GM21825 (cell line): ENCODE data around the gene NEUROD1.

Experiments used
- ATAC-seq: cut with Tn5 transposase; IDR thresholded peaks from one replicate; pipeline ENCODE4 v1.9.1; 2021; ENCODE audit warnings: mild to moderate bottlenecking, moderate library complexity; ENCODE audit not compliant: unreplicated experiment

Gene NEUROD1

GRCh38 chr2:181680937-181681811, 857 bp upstream of the NEUROD1 start:
- no peak for ATAC-seq

GRCh38 chr2:181679544-181679979, 755 bp downstream of the NEUROD1 start:
- ATAC-seq, result no peak

GRCh38 chr2:181678861-181679543, 1.3 kb downstream of the NEUROD1 start:
- no peak for ATAC-seq

GRCh38 chr2:181677912-181678586, 2.3 kb downstream of the NEUROD1 start:
- ATAC-seq, result peak; percentile 48

- no peak for ATAC-seq
Measured at GRCh38 chr2:181675254-181675653, 5.1 kb downstream of the NEUROD1 start.

GRCh38 chr2:181674461-181674860, 5.9 kb downstream of the NEUROD1 start:
- ATAC-seq, result no peak

DNA sequence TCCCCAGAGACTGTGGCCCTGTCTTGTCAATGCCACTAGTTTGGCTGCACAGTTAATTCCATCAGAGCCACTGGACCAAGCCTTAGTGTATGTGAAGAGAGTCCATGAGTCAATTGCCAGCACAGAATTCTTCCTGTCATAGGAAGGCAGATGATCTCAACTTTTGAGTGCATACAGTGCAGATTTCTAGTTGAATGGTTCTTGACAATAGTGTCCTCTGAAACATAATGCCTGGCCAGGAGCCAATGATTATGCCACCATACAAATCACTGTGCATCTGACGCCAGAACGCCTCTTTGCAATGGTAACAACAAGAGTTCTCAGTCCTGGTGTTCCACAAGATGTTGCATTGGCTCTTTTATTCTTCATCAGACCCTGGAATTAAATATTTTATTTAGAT, 7.1 kb downstream of the NEUROD1 start:
- ATAC-seq, result no peak

GRCh38 chr2:181672255-181673008, 7.9 kb downstream of the NEUROD1 start:
- peak; percentile 95 for ATAC-seq

DNA sequence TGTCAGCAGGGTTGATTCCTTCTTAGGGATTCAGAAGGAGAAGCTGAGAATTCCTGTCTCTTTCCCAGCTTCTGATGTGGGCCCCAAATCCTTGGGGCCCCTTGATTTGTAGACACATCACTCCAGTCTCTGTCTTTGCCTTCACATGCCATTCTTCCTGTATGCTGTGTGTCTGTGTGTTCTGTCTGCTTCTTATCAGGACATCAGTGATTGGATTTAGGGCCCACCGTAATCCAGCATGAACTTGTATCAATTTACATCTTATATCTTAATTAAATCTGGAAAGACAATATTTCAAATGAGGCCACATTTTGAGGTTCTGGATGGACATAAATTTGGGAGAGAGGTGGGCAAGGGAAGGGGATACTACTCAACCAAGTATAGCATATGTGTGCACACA, 9.7 kb downstream of the NEUROD1 start:
- no peak for ATAC-seq

DNA sequence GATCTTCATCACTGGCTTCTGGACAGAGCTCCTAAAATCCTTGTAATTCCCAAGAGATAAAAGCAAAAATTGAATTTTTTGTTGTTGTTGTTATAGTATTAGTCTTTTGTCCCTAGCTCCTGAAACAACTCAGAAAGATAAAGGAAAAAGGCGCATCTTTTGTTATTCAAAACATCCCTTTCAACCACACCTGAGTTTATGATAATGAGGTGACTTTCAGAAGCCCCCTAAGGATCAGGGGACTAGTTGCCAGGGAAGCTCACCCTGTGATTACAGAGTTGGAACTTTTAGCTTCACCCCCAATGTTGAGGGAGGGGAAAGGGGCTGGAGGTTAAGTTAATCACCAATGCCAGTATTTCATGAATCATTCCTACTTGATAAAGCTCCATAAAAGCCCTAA, 13.1 kb downstream of the NEUROD1 start:
- no peak for ATAC-seq

GRCh38 chr2:181662287-181662686, 18.0 kb downstream of the NEUROD1 start:
- ATAC-seq, result no peak

DNA sequence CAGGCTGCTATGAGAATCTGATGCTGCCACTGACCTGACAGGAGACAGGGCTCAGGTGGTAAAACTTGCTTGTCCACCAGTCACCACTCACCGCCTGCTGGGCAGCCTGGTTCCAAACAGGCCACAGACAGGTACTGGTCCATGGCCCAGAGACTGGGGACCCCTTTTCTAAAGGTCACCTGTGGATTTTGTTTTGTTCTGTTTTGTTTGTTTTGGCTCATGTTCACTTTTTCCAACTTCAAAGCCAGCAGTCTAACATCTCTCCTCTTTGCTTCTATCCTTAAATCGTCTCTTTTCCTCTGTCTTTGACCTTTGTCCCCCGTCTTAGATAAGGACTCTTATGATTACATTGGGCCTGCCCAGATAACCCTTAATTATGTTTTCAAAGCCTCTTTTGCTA, 20.1 kb downstream of the NEUROD1 start:
- no peak for ATAC-seq

DNA sequence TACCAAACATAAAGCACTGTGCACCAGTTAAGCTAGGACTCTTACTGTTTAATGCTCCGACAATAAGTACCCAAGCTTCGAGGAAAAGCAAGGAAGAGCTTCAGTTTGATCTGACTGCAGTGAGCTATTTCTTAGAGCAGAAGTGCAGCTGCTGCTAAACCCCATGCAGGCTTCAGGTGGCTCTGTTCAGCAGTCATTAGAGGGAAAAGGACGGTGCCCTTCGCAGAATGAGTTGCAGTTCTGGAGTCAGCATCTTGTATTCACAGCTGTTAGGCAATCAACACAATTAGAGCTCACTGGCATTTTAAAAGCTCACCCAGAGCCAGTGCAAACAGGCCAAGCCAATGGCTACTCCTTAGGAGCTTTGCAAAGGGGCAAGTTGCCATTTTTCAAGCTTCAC, 21.9 kb downstream of the NEUROD1 start:
- ATAC-seq, result no peak

DNA sequence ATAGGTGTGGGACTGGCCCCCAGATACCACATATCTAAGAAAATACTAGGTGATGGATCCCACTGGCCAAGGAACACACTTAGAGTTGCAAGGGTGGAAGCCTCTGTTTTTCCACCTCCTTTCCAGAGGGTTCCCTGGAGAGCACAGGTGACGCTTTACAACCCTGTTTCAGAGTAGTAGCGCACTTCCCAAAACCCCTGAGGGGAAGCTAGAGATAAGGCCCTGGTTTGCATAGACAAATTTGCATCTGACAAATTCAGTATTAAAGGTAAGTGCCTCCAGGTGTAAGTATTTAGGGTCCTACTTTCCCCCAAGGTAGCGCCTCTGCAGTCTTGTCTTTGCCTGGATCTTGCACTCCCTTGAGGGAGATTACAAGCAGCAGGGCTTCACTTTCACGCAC, 22.9 kb downstream of the NEUROD1 start:
- ATAC-seq, result peak; percentile 4

DNA sequence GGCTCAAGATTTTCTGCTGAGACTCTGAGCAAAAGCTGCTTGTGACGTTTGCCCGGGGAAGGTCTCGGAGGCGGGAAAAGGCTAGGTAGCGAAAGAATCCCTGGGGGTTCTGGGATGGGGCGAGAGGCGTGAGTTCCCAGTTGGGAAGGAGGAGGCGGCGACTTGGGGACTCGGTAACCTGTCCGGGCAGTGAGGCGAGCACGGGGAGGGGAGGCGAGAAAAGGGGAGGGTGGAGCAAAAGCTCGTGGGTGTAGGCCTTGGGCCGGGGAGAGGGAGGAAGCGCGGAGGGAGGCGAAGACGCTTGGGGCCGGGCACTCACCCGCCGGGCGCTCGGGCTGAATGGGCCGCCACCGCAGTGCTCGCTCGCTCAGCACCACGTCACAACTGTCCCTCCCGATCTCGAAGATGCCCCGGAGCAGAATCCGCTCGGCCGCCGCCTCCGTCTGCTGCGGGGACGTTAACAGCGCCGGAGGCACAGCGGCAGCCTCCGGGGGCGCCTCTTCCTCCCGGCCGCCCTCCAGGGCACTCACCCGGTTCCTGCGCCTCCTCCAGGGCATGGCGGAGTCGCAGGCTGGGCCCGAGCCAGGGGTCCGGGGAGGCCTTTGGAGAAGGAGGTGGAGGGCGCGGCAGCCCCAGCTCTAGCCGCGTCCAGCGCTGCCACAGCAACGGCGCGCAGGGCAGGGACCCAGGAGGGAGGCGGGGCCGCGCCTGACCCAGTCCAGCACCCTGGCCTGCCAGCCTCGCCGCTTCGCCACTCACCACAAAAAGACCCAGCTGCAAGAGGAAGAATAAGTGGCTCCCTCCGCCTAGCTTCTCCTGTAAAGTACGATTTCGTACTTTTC, 23.6 kb downstream of the NEUROD1 start, which contains the start of gene CERKL:
TSS of gene CERKL (minus strand) at position 656 of the 842 bp plus-strand sequence. CDS start at position 557, 99 bp downstream.
- ATAC-seq, result peak; percentile 87

GRCh38 chr2:181655519-181655918, 24.8 kb downstream of the NEUROD1 start:
- ATAC-seq, result no peak

GRCh38 chr2:181649436-181649979, 30.8 kb downstream of the NEUROD1 start:
- no peak for ATAC-seq

DNA sequence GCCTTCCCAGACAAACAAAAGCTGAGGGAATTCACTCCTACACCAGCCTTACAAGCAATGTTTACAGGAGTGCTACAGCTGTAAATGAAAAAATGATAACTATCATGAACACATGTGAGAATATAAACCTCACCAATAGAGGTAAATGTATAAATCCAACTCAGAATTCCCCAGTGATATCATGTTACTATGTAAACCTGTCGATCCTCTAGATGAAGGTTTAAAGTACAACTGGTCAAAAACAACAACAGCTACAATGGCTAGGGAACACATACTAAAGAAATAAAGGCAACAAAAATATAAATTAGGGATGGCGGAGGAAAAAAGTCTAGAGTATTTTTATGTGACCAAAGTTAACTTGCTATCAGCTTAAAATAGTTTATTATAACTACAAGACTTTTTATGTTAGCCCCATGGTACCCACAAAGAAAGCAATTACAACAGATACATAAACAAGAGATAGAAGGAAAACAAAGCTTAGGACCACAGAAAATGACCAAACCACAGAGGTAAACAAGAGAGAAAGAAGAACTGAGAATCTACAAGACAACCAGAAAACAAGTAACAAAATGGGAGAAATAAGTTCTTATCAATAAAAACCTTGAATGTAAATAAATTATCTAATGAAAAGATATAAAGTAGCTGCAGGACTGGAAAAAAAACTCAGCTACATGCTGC, 31.7 kb downstream of the NEUROD1 start:
- ATAC-seq, result no peak

DNA sequence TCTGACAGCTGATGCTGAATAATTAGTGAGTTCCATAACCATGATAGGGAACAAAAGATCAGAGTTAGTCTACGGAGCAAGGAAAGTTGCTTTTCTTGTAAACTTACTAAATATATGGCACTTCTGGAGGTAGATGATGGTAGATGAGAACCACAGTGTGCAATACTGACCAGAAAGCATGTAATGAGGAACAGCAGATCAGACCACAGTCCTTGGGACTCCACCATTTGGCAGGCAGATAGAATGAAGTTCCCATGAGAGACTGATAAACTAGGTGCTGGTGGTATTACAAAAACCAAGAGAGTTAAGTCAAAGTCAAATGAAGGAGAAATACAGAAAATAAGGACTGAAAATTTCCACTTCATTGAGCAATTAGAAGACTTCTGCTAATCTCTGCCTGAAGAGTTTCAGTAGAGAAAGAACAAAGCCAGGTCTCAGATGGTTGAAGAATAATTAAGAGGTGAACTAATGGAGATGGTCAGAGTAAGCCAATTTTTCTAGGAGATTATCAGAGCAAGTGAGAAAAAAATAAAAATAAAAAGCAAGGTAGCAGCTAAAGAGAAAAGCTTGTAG, 33.8 kb downstream of the NEUROD1 start:
- ATAC-seq, result no peak
